ENCODE results near the gene DOCK9. TPM values are rescaled to one million over a fixed set of nuclear protein-coding genes. Genes with fewer than 3 reads are reported as not detected.

Gene DOCK9
- total RNA-seq, 1 donor from 2014 or later = 89.1 TPM

DNA sequence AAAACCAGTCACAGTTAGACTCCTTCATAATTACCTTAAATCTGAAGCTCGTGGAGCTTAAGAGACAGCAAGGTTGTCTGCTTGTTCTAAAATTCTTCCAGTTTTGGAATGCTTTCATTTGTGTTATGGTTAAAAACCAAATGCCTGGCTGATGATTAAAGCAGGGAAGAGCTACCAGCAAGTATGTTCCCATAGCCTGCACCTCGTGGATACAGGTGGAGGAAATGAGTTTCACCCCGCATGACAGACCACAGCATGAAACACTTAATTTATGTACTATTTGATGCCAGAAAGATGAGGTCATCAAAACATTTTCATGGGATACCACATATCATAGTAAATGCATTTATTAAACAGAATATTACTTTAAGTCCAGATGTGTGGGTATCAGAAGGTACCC, 416 bp upstream of the DOCK9 start:
- no peak for DNase-seq (ENCODE audit: low read depth)

- DNase-seq (ENCODE audit: low read depth) = no peak
Observed at GRCh38 chr13:98976941-98977340, 923 bp downstream of the DOCK9 start.

GRCh38 chr13:98976338-98976737, 1.5 kb downstream of the DOCK9 start:
- peak; percentile 45 for DNase-seq (ENCODE audit: low read depth)

DNA sequence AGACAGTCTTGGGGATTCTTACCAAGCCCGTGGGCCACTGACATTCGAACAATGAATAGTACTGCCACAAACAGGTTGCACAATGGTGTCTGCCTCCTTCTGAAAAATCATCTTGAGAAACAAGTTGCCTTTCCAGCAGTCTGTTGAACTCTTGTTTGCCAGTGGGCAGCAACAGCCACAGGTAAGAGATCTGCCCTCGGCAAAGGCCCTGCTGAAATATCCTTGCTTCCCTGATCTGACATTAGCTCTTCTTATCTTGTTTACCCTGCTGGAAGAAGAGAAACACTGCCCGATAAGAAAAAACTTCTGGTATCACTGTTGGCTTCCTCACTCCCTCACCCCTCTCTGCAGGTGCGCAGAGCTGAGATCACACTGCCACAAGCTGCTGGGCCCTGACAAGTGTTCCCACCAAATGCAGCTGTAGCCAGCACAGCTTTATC, 2.0 kb downstream of the DOCK9 start:
- DNase-seq (ENCODE audit: low read depth) = no peak

DNA sequence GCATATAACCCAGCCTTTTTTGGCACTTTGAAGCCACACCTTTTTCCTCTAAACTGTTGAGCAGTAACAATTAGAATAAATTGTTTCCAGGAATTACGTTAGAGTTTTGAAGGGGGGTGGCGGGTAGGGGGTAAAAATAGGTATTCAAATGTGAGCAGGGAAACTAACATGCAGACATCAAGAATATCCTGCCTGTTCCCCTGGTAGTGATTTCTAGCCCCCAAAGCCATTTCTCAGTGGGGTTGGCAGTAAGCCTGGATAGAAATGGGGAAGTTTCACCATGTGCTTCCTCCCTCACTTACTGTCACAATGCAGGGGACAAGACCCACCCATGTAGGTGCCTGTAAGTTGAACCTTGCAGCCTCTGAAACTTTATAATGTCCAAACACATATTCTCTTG, 3.8 kb downstream of the DOCK9 start:
- no peak for DNase-seq (ENCODE audit: low read depth)

GRCh38 chr13:98972627-98973026, 5.2 kb downstream of the DOCK9 start:
- no peak for DNase-seq (ENCODE audit: low read depth)

DNA sequence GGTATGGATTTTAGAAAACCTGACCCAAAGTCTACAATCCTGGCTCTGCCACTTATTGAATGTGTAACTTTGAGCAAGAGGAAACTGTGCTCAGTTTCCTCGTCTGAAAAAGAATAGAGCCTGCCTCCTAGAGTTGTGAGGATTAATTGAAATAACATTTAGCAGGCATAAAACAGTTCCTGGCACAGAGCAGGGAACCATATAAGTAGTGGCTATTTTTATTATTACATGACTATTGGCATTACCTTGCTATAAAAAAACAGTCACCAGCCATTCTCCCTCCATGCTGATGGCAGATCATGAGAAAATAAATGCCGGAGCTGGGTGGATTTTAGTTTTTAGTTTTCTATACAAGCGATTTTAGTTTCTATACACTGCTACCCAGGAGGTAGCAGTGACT, 5.8 kb downstream of the DOCK9 start:
- no peak for DNase-seq (ENCODE audit: low read depth)

DNA sequence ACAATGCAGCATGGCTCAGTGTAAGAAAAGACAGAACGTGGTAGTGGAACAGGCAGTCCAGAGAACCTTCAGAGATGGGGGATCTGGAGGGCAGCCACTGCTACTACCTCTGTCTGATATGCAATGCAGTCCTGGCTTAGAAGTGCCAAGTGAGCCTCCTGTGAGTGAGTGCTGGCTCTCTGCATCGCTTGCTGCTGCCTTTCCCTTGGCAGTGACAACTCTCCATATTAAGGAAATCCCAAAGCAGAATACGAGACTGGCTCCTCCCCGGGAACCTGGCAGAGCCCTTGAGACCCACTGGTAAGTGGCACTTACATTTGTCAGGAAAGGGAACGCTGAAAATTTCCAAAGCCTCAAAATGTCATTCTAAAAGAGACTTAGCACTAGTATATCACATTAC, 7.5 kb downstream of the DOCK9 start:
- no peak for DNase-seq (ENCODE audit: low read depth)

- DNase-seq (ENCODE audit: low read depth) = no peak
Observed at GRCh38 chr13:98967491-98967890, 10.4 kb downstream of the DOCK9 start.

DNA sequence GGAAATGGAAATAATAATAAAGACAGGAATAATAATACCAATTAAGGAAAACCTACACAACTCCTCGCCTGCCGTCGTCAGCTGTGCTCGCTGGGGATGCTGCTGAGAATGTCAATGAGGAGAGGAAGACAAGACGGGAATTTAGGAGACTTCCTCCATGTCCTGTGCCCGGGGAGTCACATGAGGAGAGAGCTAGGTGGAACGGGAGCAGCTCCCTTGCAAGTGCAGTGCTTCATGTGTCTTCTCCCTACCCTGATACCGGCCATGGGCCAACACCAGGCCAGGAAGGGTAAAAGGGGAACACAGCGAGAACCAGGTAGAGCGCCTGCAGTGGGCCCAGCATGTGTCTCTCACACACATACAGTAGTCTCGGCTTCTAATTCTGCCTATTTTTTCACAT, 11.8 kb downstream of the DOCK9 start:
- DNase-seq (ENCODE audit: low read depth) = no peak

- no peak for DNase-seq (ENCODE audit: low read depth)
Observed at GRCh38 chr13:98965325-98965724, 12.5 kb downstream of the DOCK9 start.

GRCh38 chr13:98963917-98964316, 13.9 kb downstream of the DOCK9 start:
- no peak for DNase-seq (ENCODE audit: low read depth)

GRCh38 chr13:98962901-98963590, 14.8 kb downstream of the DOCK9 start:
- no peak for DNase-seq (ENCODE audit: low read depth)

DNA sequence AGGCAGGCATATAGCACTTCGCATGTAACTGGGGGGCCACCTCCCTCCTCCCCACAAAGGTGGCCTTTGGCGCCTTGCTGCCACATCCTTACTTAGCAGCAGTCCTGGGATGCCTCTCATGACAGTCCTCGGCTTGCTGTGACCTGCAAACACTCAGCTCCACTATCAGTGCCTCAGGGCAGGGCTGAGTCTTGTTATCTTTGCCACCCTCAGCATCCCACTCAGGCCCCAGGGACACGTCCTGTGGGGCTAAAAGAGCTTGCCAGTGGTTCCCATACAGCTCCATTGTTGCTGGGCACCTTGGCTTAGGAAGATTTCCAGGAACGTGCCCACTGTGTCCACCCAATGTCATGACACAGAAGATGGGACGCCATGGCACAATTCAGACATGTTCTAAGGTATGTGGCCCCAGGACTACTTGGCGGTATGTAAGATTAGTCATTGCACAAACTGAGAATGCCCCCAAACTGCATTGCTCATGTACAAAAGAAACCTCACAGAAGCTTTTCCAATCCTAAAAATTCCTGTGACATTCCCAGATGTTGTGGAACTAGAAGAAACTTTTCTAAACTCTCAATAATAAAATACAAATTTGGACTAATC, 16.3 kb downstream of the DOCK9 start:
- no peak for DNase-seq (ENCODE audit: low read depth)

DNA sequence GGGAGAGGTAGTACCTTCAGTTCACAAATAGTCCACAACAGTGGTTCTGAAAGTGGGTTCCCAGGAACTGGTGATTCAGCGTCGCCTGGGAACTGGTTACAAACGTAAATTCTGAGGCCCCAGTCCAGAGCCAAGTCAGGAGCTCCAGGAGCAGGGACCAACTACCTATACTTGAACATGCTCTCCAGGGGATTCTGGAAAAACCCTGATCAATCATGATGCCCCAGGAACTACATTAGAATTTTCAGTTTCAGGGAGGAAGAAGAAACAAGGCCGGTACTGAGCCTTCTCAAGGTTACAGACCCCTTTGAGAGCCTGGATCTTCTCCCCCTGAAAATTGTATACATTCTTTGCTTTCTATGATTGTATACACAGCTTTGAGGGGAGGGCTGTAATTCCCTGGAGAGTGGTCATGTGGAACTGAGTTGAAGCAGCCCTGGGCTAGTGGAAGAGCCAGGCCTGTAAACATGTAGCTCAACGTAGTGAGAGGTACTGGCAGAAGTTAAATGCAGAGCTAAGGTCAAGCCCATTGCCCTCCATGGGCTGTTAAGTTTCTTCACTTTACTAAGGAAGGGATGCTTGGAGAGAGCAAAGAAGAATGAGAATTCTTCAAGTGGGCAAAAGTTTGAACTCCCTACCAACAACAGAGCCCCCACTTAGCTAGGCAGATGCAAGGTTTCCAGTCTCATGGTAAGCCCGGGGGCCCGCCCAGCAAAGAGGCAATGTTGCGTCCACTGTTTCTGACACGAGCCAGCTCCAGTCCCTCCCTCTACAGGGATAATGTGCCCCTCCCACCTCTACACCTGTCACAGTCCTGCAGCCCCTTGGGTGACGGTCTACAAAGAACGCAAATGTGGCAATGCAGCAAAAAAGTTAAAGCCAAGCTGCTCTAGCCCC, 17.0 kb downstream of the DOCK9 start:
- DNase-seq (ENCODE audit: low read depth) = no peak

GRCh38 chr13:98959786-98960605, 17.9 kb downstream of the DOCK9 start:
- peak; percentile 89 for DNase-seq (ENCODE audit: low read depth)

DNA sequence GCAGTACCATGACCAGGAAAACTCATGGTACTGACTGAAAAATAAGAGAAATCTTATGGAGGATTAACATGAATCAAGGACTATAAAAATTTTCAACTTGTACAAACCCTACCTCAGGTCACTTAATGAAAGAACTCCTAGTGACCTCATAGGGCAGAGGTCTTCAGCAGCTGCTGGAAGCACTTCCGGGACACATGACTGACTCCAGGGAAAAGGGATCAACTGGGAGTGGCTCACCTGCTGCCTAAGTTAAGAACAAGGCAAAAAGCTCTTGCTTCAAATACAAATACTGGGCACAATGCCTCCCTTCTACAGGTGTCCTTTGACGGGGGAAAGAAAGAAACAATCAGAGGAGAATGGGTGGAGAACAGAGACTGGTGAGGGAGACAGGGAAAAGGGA, 18.6 kb downstream of the DOCK9 start:
- DNase-seq (ENCODE audit: low read depth) = peak; percentile 56

GRCh38 chr13:98958443-98958794, 19.4 kb downstream of the DOCK9 start:
- DNase-seq (ENCODE audit: low read depth) = no peak

DNA sequence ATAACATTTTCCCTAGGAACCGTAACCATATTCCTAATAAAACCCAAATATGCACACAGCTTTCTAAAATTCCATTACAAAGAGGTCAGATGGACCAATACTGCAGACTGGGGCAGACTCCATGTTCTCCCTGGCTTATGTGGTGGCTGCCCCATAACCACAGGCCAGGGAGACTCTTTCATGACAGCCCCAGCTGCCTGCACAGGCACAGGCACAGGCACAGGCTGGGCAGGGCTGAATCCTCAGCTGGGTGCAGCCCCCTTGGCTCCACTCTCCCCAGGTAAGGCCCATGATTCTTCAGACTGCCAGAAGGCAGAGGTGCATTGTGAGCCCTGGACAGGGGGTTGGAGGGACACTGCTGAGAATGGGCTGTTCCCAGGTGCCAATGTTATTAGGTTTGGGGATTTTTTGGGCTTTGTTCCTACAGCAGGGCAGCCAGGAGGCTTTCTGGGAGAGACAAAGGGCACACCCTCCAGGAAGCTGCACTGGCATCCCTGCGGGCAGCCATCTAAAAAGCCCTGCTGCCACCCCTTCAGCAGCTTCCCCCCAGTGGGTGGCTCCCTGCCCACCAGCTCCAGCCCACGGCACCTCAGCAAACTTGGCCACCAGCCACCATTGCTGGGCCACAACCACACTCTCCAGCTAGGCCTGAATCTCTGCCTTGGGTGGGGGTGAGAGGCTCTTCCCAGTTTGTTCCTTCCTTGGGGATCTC, 20.0 kb downstream of the DOCK9 start:
- peak; percentile 90 for DNase-seq (ENCODE audit: low read depth)

DNA sequence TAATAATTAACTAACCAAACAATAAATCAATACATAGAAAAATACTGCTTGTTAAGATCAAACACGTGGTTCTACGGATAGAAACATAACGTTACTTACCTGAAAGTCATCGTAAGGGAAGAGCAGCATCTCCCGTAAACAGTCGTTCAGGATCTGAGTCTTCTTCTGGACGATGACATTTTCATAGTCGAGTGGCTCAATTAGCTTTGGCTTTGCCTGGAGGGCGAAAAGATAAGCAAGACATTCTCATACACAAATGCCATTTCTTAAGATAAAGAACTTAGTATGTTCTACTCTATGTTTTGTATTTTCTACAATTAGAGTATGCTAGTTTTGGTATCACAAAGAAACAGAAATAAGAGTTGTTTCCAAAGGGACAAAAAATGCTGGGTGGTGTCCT, 22.5 kb downstream of the DOCK9 start:
- no peak for DNase-seq (ENCODE audit: low read depth)

DNA sequence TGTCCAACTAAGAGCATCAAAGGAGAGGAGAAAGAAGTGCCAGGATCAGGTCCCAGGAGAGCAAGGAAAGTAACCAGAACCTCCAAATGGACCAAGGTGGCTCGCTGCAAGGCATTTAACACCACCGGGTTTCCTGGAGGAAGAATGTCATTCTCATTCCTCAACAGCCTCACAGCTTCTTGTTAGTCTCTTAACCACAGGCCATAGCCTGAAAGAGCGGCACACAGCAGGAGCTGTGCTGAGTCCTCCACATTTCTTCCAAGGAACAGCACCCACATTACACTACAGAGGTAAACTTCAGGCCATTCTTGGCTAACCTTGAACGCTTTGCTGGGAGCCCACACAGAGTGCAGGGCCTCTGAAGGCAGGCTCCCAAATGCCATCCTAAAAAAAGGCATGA, 23.6 kb downstream of the DOCK9 start:
- no peak for DNase-seq (ENCODE audit: low read depth)
